Measurements from ENCODE around the gene ZFAND3. TPM values are rescaled to one million over a fixed set of nuclear protein-coding genes. Genes with fewer than 3 reads are reported as not detected.

Gene ZFAND3
- total RNA-seq, 1 donor from 2014 or later, result 131 TPM

- no peaks in the 10 kb centered on the region for H3K27me3 ChIP-seq (ENCODE audit: insufficient read depth, low read length)
- H3K27ac Mint-ChIP-seq (ENCODE audit: unreplicated experiment), result no peak overlapping the region
- peaks cover 15% of the 10 kb centered on the region for H3K4me1 Mint-ChIP-seq (ENCODE audit: low read depth, unreplicated experiment)
- TF ChIP-seq, protein P1, sequence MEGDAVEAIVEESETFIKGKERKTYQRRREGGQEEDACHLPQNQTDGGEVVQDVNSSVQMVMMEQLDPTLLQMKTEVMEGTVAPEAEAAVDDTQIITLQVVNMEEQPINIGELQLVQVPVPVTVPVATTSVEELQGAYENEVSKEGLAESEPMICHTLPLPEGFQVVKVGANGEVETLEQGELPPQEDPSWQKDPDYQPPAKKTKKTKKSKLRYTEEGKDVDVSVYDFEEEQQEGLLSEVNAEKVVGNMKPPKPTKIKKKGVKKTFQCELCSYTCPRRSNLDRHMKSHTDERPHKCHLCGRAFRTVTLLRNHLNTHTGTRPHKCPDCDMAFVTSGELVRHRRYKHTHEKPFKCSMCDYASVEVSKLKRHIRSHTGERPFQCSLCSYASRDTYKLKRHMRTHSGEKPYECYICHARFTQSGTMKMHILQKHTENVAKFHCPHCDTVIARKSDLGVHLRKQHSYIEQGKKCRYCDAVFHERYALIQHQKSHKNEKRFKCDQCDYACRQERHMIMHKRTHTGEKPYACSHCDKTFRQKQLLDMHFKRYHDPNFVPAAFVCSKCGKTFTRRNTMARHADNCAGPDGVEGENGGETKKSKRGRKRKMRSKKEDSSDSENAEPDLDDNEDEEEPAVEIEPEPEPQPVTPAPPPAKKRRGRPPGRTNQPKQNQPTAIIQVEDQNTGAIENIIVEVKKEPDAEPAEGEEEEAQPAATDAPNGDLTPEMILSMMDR (IDR thresholded peaks at IDR 0.05; ENCODE audit: insufficient read depth, low read depth, low read length), result no peak
- no peaks in the 10 kb centered on the region for H3K79me2 ChIP-seq (ENCODE audit: insufficient read depth, low read length)
- no peak overlapping the region for H3K4me3 ChIP-seq (ENCODE audit: insufficient read depth, low read depth, low read length)
- H3K4me3 Mint-ChIP-seq (ENCODE audit: unreplicated experiment), result no peak overlapping the region
- H3K9me3 ChIP-seq (ENCODE audit: insufficient read depth, low read depth, low read length), result no peaks in the 10 kb centered on the region
- no peak overlapping the region for H3K4me2 ChIP-seq (ENCODE audit: low read length)
- H4K20me1 ChIP-seq (ENCODE audit: insufficient read depth, low read length), result no peaks in the 10 kb centered on the region
- FAIRE-seq (no peak), DNase-seq (ENCODE audit: low read depth) (no peak)
- peaks cover 2% of the 10 kb centered on the region for H3K36me3 Mint-ChIP-seq (ENCODE audit: low read depth, unreplicated experiment)
- H3K9ac ChIP-seq (ENCODE audit: low read length), result no peak overlapping the region
- no peak overlapping the region for H3K27ac ChIP-seq (ENCODE audit: low read depth, low read length)
- H3K27me3 Mint-ChIP-seq (ENCODE audit: low read depth, unreplicated experiment), result peaks cover 43% of the 10 kb centered on the region
- H3K36me3 ChIP-seq (ENCODE audit: insufficient read depth, low read length), result no peaks in the 10 kb centered on the region
- peaks cover 19% of the 10 kb centered on the region for H3K4me1 ChIP-seq (ENCODE audit: insufficient read depth, low read length)
- no peaks in the 10 kb centered on the region for H3K9me3 Mint-ChIP-seq (ENCODE audit: unreplicated experiment)
- H2AFZ ChIP-seq (ENCODE audit: low read depth, low read length), result no peak overlapping the region
Observed at GRCh38 chr6:37779902-37780628, 39.5 kb upstream of the ZFAND3 start.

- no peak overlapping the region for H3K4me3 Mint-ChIP-seq (ENCODE audit: unreplicated experiment)
- peaks cover 15% of the 10 kb centered on the region for H3K4me1 Mint-ChIP-seq (ENCODE audit: low read depth, unreplicated experiment)
- H2AFZ ChIP-seq (ENCODE audit: low read depth, low read length), result no peak overlapping the region
- no peak overlapping the region for H3K27ac ChIP-seq (ENCODE audit: low read depth, low read length)
- peaks cover 19% of the 10 kb centered on the region for H3K4me1 ChIP-seq (ENCODE audit: insufficient read depth, low read length)
- no peaks in the 10 kb centered on the region for H3K27me3 ChIP-seq (ENCODE audit: insufficient read depth, low read length)
- H3K4me3 ChIP-seq (ENCODE audit: insufficient read depth, low read depth, low read length), result no peak overlapping the region
- H3K27ac Mint-ChIP-seq (ENCODE audit: unreplicated experiment), result no peak overlapping the region
- H3K9me3 ChIP-seq (ENCODE audit: insufficient read depth, low read depth, low read length), result no peaks in the 10 kb centered on the region
- no peaks in the 10 kb centered on the region for H3K9me3 Mint-ChIP-seq (ENCODE audit: unreplicated experiment)
- TF ChIP-seq EZH2 (IDR thresholded peaks at IDR 0.05; ENCODE audit: insufficient read depth, low read length), result no peak
- TF ChIP-seq, protein P1 (IDR thresholded peaks at IDR 0.05; ENCODE audit: insufficient read depth, low read depth, low read length), result no peak
- H3K4me2 ChIP-seq (ENCODE audit: low read length), result no peak overlapping the region
- no peaks in the 10 kb centered on the region for H3K36me3 ChIP-seq (ENCODE audit: insufficient read depth, low read length)
- H3K27me3 Mint-ChIP-seq (ENCODE audit: low read depth, unreplicated experiment), result peaks cover 43% of the 10 kb centered on the region
- H3K9ac ChIP-seq (ENCODE audit: low read length), result no peak overlapping the region
- FAIRE-seq (no peak), DNase-seq (ENCODE audit: low read depth) (no peak)
- no peaks in the 10 kb centered on the region for H4K20me1 ChIP-seq (ENCODE audit: insufficient read depth, low read length)
- H3K36me3 Mint-ChIP-seq (ENCODE audit: low read depth, unreplicated experiment), result peaks cover 2% of the 10 kb centered on the region
- H3K79me2 ChIP-seq (ENCODE audit: insufficient read depth, low read length), result no peaks in the 10 kb centered on the region
Observed at GRCh38 chr6:37781788-37782187, 37.7 kb upstream of the ZFAND3 start.

Measured in astrocyte (in vitro differentiated cells and primary cell).